HEK293T (cell line): Measurements from ENCODE around the gene PCDH1.

Experiments
- ARNT ChIP-seq: fragments of 450-650 bp; IDR thresholded peaks from 2 replicates; pipeline ENCODE4 v1.6.1; 2017; ENCODE audit warnings: mild to moderate bottlenecking
- HDGF ChIP-seq: fragments of 450-650 bp; IDR thresholded peaks from 2 replicates; pipeline ENCODE4 v1.6.1; 2017; ENCODE audit warnings: antibody characterized with exemption, borderline replicate concordance
- NFRKB ChIP-seq: fragments of 450-650 bp; IDR thresholded peaks from 2 replicates; pipeline ENCODE4 v1.6.1; 2016; ENCODE audit warnings: mild to moderate bottlenecking, moderate library complexity
- TF ChIP-seq, protein P1 (sequence below): fragments of 450-650 bp; IDR thresholded peaks from 2 replicates; pipeline ENCODE4 v1.6.1; 2016

- TF ChIP-seq ARNT (no peak), HDGF (no peak), NFRKB (no peak)
- TF ChIP-seq, protein P1, sequence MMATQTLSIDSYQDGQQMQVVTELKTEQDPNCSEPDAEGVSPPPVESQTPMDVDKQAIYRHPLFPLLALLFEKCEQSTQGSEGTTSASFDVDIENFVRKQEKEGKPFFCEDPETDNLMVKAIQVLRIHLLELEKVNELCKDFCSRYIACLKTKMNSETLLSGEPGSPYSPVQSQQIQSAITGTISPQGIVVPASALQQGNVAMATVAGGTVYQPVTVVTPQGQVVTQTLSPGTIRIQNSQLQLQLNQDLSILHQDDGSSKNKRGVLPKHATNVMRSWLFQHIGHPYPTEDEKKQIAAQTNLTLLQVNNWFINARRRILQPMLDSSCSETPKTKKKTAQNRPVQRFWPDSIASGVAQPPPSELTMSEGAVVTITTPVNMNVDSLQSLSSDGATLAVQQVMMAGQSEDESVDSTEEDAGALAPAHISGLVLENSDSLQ: no peak
Measured at GRCh38 chr5:141817631-141818030, 60.6 kb downstream of the PCDH1 start.
